Lung (tissue), 12 donors: ENCODE measurements around the gene ARSA. TPM values are rescaled to one million over a fixed set of nuclear protein-coding genes. Genes with fewer than 3 reads are reported as not detected.
"Not testable (repeated sequence)": the region's sequence is repeated elsewhere in the genome, so short reads cannot be mapped to it uniquely, and the experiment has no call there.

Experiments used
- ATAC-seq: fragments of 200-7000 bp; cut with Tn5 transposase; one replicate; pipeline ENCODE4 v1.9.1; 2020; ENCODE audit warnings: moderate number of reproducible peaks; ENCODE audit not compliant: insufficient read depth, low FRiP score
- DNase-seq, 3 donors: peaks; one replicate each; pipeline ENCODE4 v3.0.0-alpha.2; 2013 to 2017
- H3K27ac ChIP-seq, 2 donors: one replicate each; pipeline ENCODE4 v1.5.1; 2013; ENCODE audit warnings: mild to moderate bottlenecking in 2 of 2, moderate library complexity in 2 of 2, control low read depth in 1 of 2, inconsistent platforms in 1 of 2, low read depth in 1 of 2, low read length in 1 of 2
- H3K27me3 ChIP-seq, 3 donors: one replicate each; pipeline ENCODE4 v1.5.1; 2013; ENCODE audit warnings: low read length in 2 of 3; ENCODE audit not compliant: control insufficient read depth in 3 of 3, insufficient read depth in 3 of 3
- H3K36me3 ChIP-seq, 4 donors: one replicate each; pipeline ENCODE4 v1.5.1; 2013; ENCODE audit warnings: low read length in 4 of 4, mild to moderate bottlenecking in 1 of 4, moderate library complexity in 1 of 4; ENCODE audit not compliant: control insufficient read depth in 4 of 4, insufficient read depth in 4 of 4
- H3K4me1 ChIP-seq, 5 donors: one replicate each; pipeline ENCODE4 v1.5.1; 2013; ENCODE audit warnings: low read length in 5 of 5, mild to moderate bottlenecking in 2 of 5, moderate library complexity in 1 of 5; ENCODE audit not compliant: control insufficient read depth in 5 of 5, insufficient read depth in 5 of 5
- H3K4me3 ChIP-seq: one replicate; pipeline ENCODE4 v1.5.1; 2013; ENCODE audit warnings: mild to moderate bottlenecking, control low read depth, moderate library complexity
- H3K9ac ChIP-seq, 2 donors: one replicate each; pipeline ENCODE4 v1.5.1; 2013; ENCODE audit warnings: low read length in 2 of 2, control low read depth in 1 of 2; ENCODE audit not compliant: insufficient read depth in 1 of 2
- H3K9me3 ChIP-seq, 4 donors: one replicate each; pipeline ENCODE4 v1.5.1; 2013; ENCODE audit warnings: low read length in 3 of 4, mild to moderate bottlenecking in 1 of 4, moderate library complexity in 1 of 4; ENCODE audit not compliant: control insufficient read depth in 4 of 4, insufficient read depth in 3 of 4
- CTCF ChIP-seq: IDR thresholded peaks from 2 replicates; pipeline ENCODE4 v1.5.1; 2012; ENCODE audit warnings: mild to moderate bottlenecking; ENCODE audit errors: control extremely low read depth, extremely low read depth
- WGBS, 2 donors: extraction: QIAGEN DNeasy Blood & Tissue Kit; methylation state at CpG; one replicate each; pipeline ENCODE4 v1.1.7; 2013; 5-methylcytosine and 5-hydroxymethylcytosine counted together
- polyA plus RNA-seq, 2 donors: library from polyadenylated mRNA; stranded (reverse); fragments of 200-250 nt; gene quantifications; one replicate each; pipeline ENCODE4 v1.2.1, GENCODE V29; 2013
- total RNA-seq, 2 donors: library from RNA; depleted of rRNA in 1 of 2; stranded (reverse); fragments of >200 nt in 1 of 2; gene quantifications; one replicate each; pipeline ENCODE4 v1.2.1, GENCODE V29; 2014 to 2021
- donor health status: control.
- donor health status: control.
- donor health status: Bipolar disorder and iron deficiency.
- donor health status: healthy.
- donor health status: DM: yes; HTN: yes; CAD: no.

The ARSA gene
- total and polyA plus RNA-seq, 4 donors, result 21.2 to 57.7 (median 40.5) TPM

- Histone ChIP-seq H3K4me3 (no peak overlapping the region), H3K9me3 (no peaks in the 10 kb centered on the region), H3K9ac (no peak overlapping the region), H3K27me3 (peaks cover 0 to 32% (median 3%) of the 10 kb centered on the region in 3 donors), H3K27ac (no peak overlapping the region), H3K4me1 (peaks cover 0 to 5% (median 0%) of the 10 kb centered on the region in 5 donors), H3K36me3 (no peaks in the 10 kb centered on the region)
- WGBS, 2 donors, result 82 to 88% methylated on average over 17 of the region's 17 CpGs
- no peak for TF ChIP-seq CTCF
- DNase-seq (no peak), ATAC-seq (no peak)
Measured at GRCh38 chr22:50610581-50610980, 17.4 kb downstream of the ARSA start.

- no peak for DNase-seq
- Histone ChIP-seq H3K4me3 (no peak overlapping the region), H3K4me1 (peaks cover 0 to 5% (median 0%) of the 10 kb centered on the region in 5 donors), H3K9ac (no peak overlapping the region), H3K27ac (no peak overlapping the region), H3K36me3 (no peaks in the 10 kb centered on the region), H3K9me3 (no peaks in the 10 kb centered on the region), H3K27me3 (peaks cover 3 to 37% (median 3%) of the 10 kb centered on the region in 3 donors)
- no peak for ATAC-seq
- WGBS, 2 donors, result 81 to 89% methylated on average over 11 of the region's 11 CpGs
- TF ChIP-seq CTCF, result no peak
Measured at GRCh38 chr22:50610041-50610451, 17.9 kb downstream of the ARSA start.

GRCh38 chr22:50609599-50609998 is 18.4 kb downstream of the ARSA start:
- Histone ChIP-seq H3K27me3 (peaks cover 3 to 38% (median 8%) of the 10 kb centered on the region in 3 donors), H3K4me1 (peaks cover 0 to 5% (median 0%) of the 10 kb centered on the region in 5 donors), H3K27ac (no peak overlapping the region), H3K9ac (no peak overlapping the region), H3K9me3 (peaks cover 0 to 4% (median 0%) of the 10 kb centered on the region in 4 donors), H3K4me3 (no peak overlapping the region), H3K36me3 (no peaks in the 10 kb centered on the region)
- DNase-seq (no peak), ATAC-seq (no peak)
- 83 to 84% methylated on average over 12 of the region's 12 CpGs for WGBS, 2 donors
- TF ChIP-seq CTCF, result no peak

GRCh38 chr22:50608996-50609395 is 19.0 kb downstream of the ARSA start:
- H3K4me1 ChIP-seq, result peaks cover 0 to 5% (median 0%) of the 10 kb centered on the region in 5 donors
- H3K4me3 ChIP-seq, result no peak overlapping the region
- DNase-seq, result no peak
- no peak overlapping the region for H3K9ac ChIP-seq
- 86 to 88% methylated on average over 10 of the region's 10 CpGs for WGBS, 2 donors
- no peak overlapping the region for H3K27ac ChIP-seq
- no peaks in the 10 kb centered on the region for H3K36me3 ChIP-seq
- peaks cover 3 to 38% (median 14%) of the 10 kb centered on the region in 3 donors for H3K27me3 ChIP-seq
- H3K9me3 ChIP-seq, result peaks cover 0 to 4% (median 0%) of the 10 kb centered on the region in 4 donors
- ATAC-seq, result no peak
- TF ChIP-seq CTCF, result no peak

- H3K36me3 ChIP-seq, DNase-seq, H3K9ac ChIP-seq, H3K9me3 ChIP-seq, H3K4me1 ChIP-seq, H3K4me3 ChIP-seq, ATAC-seq, H3K27ac ChIP-seq: not testable (repeated sequence)
- H3K27me3 ChIP-seq, result peaks cover 5 to 41% (median 21%) of the 10 kb centered on the region in 3 donors
- WGBS, 2 donors, result 85 to 88% methylated on average over 39 of the region's 39 CpGs
Measured at GRCh38 chr22:50608058-50608840, 19.7 kb downstream of the ARSA start.
